Astrocyte (in vitro differentiated cells and primary cell): ENCODE results near the gene PLPPR4. TPM values are rescaled to one million over a fixed set of nuclear protein-coding genes. Genes with fewer than 3 reads are reported as not detected.
"Not testable (repeated sequence)": the region's sequence is repeated elsewhere in the genome, so short reads cannot be mapped to it uniquely, and the experiment has no call there.

ENCODE experiments used
- DNase-seq: peaks from one replicate; pipeline ENCODE4 v3.0.0-alpha.2; 2010; ENCODE audit warnings: low read depth
- FAIRE-seq: peaks from 2 replicates; lab custom pipeline; 2011; peaks lifted over from hg19 to GRCh38; lab: Jason Lieb, UNC
- H2AFZ ChIP-seq: 2 replicates; pipeline ENCODE4 v1.6.0; 2012; ENCODE audit warnings: low read depth, low read length, inconsistent platforms
- H3K27ac ChIP-seq: 2 replicates; pipeline ENCODE4 v1.5.1; 2011; ENCODE audit warnings: low read depth, low read length, inconsistent platforms
- H3K27me3 ChIP-seq: 2 replicates; pipeline ENCODE4 v1.6.0; 2011; ENCODE audit warnings: low read length, inconsistent platforms; ENCODE audit not compliant: insufficient read depth
- H3K36me3 ChIP-seq: 2 replicates; pipeline ENCODE4 v1.5.1; 2011; ENCODE audit warnings: low read length, inconsistent platforms; ENCODE audit not compliant: insufficient read depth
- H3K4me1 ChIP-seq: 2 replicates; pipeline ENCODE4 v1.5.1; 2011; ENCODE audit warnings: low read length, inconsistent platforms; ENCODE audit not compliant: insufficient read depth
- H3K4me2 ChIP-seq: 2 replicates; pipeline ENCODE4 v1.6.0; 2012; ENCODE audit warnings: low read length, inconsistent platforms
- H3K4me3 ChIP-seq: 2 replicates; pipeline ENCODE4 v1.5.1; 2011; ENCODE audit warnings: low read depth, mild to moderate bottlenecking, low read length, inconsistent platforms; ENCODE audit not compliant: insufficient read depth
- H3K79me2 ChIP-seq: 2 replicates; pipeline ENCODE4 v1.6.0; 2012; ENCODE audit warnings: mild to moderate bottlenecking, low read length, inconsistent platforms; ENCODE audit not compliant: insufficient read depth
- H3K9ac ChIP-seq: 2 replicates; pipeline ENCODE4 v1.6.0; 2012; ENCODE audit warnings: mild to moderate bottlenecking, low read length, inconsistent platforms
- H3K9me3 ChIP-seq: 2 replicates; pipeline ENCODE4 v1.5.1; 2012; ENCODE audit warnings: low read depth, mild to moderate bottlenecking, low read length, inconsistent platforms; ENCODE audit not compliant: insufficient read depth
- H4K20me1 ChIP-seq: 2 replicates; pipeline ENCODE4 v1.6.0; 2012; ENCODE audit warnings: low read length, inconsistent platforms; ENCODE audit not compliant: insufficient read depth
- H3K27ac Mint-ChIP-seq: one replicate; pipeline ENCODE4 v1.8.0; 2021; ENCODE audit warnings: mild to moderate bottlenecking, mixed read lengths; ENCODE audit not compliant: unreplicated experiment
- H3K27me3 Mint-ChIP-seq: one replicate; pipeline ENCODE4 v1.8.0; 2021; ENCODE audit warnings: low read depth, mixed read lengths; ENCODE audit not compliant: unreplicated experiment
- H3K36me3 Mint-ChIP-seq: one replicate; pipeline ENCODE4 v1.8.0; 2021; ENCODE audit warnings: low read depth, mixed read lengths; ENCODE audit not compliant: unreplicated experiment
- H3K4me1 Mint-ChIP-seq: one replicate; pipeline ENCODE4 v1.8.0; 2021; ENCODE audit warnings: low read depth, mixed read lengths; ENCODE audit not compliant: unreplicated experiment
- H3K4me3 Mint-ChIP-seq: one replicate; pipeline ENCODE4 v1.8.0; 2021; ENCODE audit warnings: mild to moderate bottlenecking, moderate library complexity, mixed read lengths; ENCODE audit not compliant: unreplicated experiment
- H3K9me3 Mint-ChIP-seq: one replicate; pipeline ENCODE4 v1.8.0; 2021; ENCODE audit warnings: mild to moderate bottlenecking, mixed read lengths; ENCODE audit not compliant: unreplicated experiment
- CTCF ChIP-seq: IDR thresholded peaks from 2 replicates; pipeline ENCODE4 v1.5.1; 2011; ENCODE audit warnings: low read depth, mild to moderate bottlenecking, inconsistent platforms, low read length, moderate library complexity; ENCODE audit not compliant: insufficient read depth
- EZH2 ChIP-seq: IDR thresholded peaks from 2 replicates; pipeline ENCODE4 v1.6.1; 2012; ENCODE audit warnings: mild to moderate bottlenecking, low read length, inconsistent platforms; ENCODE audit not compliant: insufficient read depth
- total RNA-seq: library from RNA; stranded (reverse); gene quantifications from 2 replicates; pipeline ENCODE4 v1.2.1, GENCODE V29; 2021

Gene PLPPR4
- total RNA-seq, 1 donor from 2014 or later = 0.07 TPM

- Mint-ChIP-seq H3K27me3 (no peaks in the 10 kb centered on the region), H3K27ac (no peak overlapping the region), H3K9me3 (peaks cover under 1% of the 10 kb centered on the region), H3K4me3 (no peak overlapping the region), H3K36me3 (no peaks in the 10 kb centered on the region), H3K4me1 (no peaks in the 10 kb centered on the region)
- H3K27me3 ChIP-seq = no peaks in the 10 kb centered on the region
- DNase-seq (no peak), FAIRE-seq (no peak)
- no peak overlapping the region for H3K4me3 ChIP-seq
- H3K9me3 ChIP-seq = no peaks in the 10 kb centered on the region
- H3K9ac ChIP-seq = no peak overlapping the region
- no peak overlapping the region for H2AFZ ChIP-seq
- H4K20me1 ChIP-seq = no peaks in the 10 kb centered on the region
- H3K4me1 ChIP-seq = no peaks in the 10 kb centered on the region
- no peak overlapping the region for H3K4me2 ChIP-seq
- H3K79me2 ChIP-seq = no peaks in the 10 kb centered on the region
- no peaks in the 10 kb centered on the region for H3K36me3 ChIP-seq
- TF ChIP-seq EZH2 (no peak), CTCF (no peak)
- H3K27ac ChIP-seq = no peak overlapping the region
Measured at GRCh38 chr1:99250728-99251127, 13.6 kb upstream of the PLPPR4 start.

- Mint-ChIP-seq H3K27me3 (no peaks in the 10 kb centered on the region), H3K4me1 (no peaks in the 10 kb centered on the region), H3K27ac (no peak overlapping the region), H3K4me3 (no peak overlapping the region), H3K36me3 (no peaks in the 10 kb centered on the region), H3K9me3 (no peaks in the 10 kb centered on the region)
- FAIRE-seq (no peak), DNase-seq (no peak)
- H3K4me1 ChIP-seq = no peaks in the 10 kb centered on the region
- H3K79me2 ChIP-seq = no peaks in the 10 kb centered on the region
- H3K4me3 ChIP-seq = no peak overlapping the region
- no peaks in the 10 kb centered on the region for H4K20me1 ChIP-seq
- H3K9ac ChIP-seq = no peak overlapping the region
- no peak overlapping the region for H2AFZ ChIP-seq
- TF ChIP-seq EZH2 (no peak), CTCF (no peak)
- H3K9me3 ChIP-seq = no peaks in the 10 kb centered on the region
- H3K4me2 ChIP-seq = no peak overlapping the region
- H3K27ac ChIP-seq = no peak overlapping the region
- H3K36me3 ChIP-seq = no peaks in the 10 kb centered on the region
- H3K27me3 ChIP-seq = no peaks in the 10 kb centered on the region
Measured at GRCh38 chr1:99251308-99251707, 13.0 kb upstream of the PLPPR4 start.

GRCh38 chr1:99252630-99253029, 11.7 kb upstream of the PLPPR4 start:
- Histone ChIP-seq H3K36me3 (no peaks in the 10 kb centered on the region), H3K27ac (no peak overlapping the region), H3K27me3 (no peaks in the 10 kb centered on the region), H3K4me1 (no peaks in the 10 kb centered on the region), H2AFZ (no peak overlapping the region), H3K79me2 (no peaks in the 10 kb centered on the region), H4K20me1 (no peaks in the 10 kb centered on the region), H3K9me3 (no peaks in the 10 kb centered on the region), H3K4me3 (no peak overlapping the region), H3K4me2 (no peak overlapping the region), H3K9ac (no peak overlapping the region)
- DNase-seq (no peak), FAIRE-seq (no peak)
- no peaks in the 10 kb centered on the region for H3K27me3 Mint-ChIP-seq
- TF ChIP-seq CTCF = no peak
- no peak for TF ChIP-seq EZH2
- H3K4me1 Mint-ChIP-seq = no peaks in the 10 kb centered on the region
- H3K27ac Mint-ChIP-seq = no peak overlapping the region
- no peaks in the 10 kb centered on the region for H3K9me3 Mint-ChIP-seq
- H3K36me3 Mint-ChIP-seq = no peaks in the 10 kb centered on the region
- no peak overlapping the region for H3K4me3 Mint-ChIP-seq

GRCh38 chr1:99260402-99260801, 3.9 kb upstream of the PLPPR4 start:
- not testable (repeated sequence) for H3K4me3 Mint-ChIP-seq, H3K79me2 ChIP-seq, H3K27ac ChIP-seq, DNase-seq, H3K36me3 ChIP-seq, H3K9me3 ChIP-seq, H3K4me2 ChIP-seq, H3K4me3 ChIP-seq, H3K9me3 Mint-ChIP-seq, FAIRE-seq, H3K36me3 Mint-ChIP-seq, H3K9ac ChIP-seq, H2AFZ ChIP-seq, H3K4me1 Mint-ChIP-seq, H4K20me1 ChIP-seq, H3K4me1 ChIP-seq, H3K27me3 ChIP-seq, H3K27ac Mint-ChIP-seq
- H3K27me3 Mint-ChIP-seq = peaks cover 25% of the 10 kb centered on the region
